Panc1 (cell line): ENCODE measurements around the gene FCN1.

Source experiments
- POLR2AphosphoS5 ChIP-seq: IDR thresholded peaks from 2 replicates; pipeline ENCODE4 v1.6.1; 2012; ENCODE audit warnings: mild to moderate bottlenecking, low read depth, low read length, moderate library complexity
- SIN3A ChIP-seq: IDR thresholded peaks from 2 replicates; pipeline ENCODE4 v1.6.1; 2012; ENCODE audit warnings: low read depth, mild to moderate bottlenecking, low read length, moderate library complexity, borderline replicate concordance; ENCODE audit not compliant: insufficient read depth
- TCF7L2 ChIP-seq: IDR thresholded peaks from 2 replicates; pipeline ENCODE4 v1.6.1; 2011; ENCODE audit warnings: mild to moderate bottlenecking, low read depth, low read length, inconsistent platforms
- TF ChIP-seq, protein P1 (sequence below): fragments of 450-650 bp; IDR thresholded peaks from 2 replicates; pipeline ENCODE4 v1.5.1; 2017; ENCODE audit warnings: mild to moderate bottlenecking
- TF ChIP-seq, protein P2 (sequence below), 2 experiments: IDR thresholded peaks; 2 replicates each; pipeline ENCODE4 v1.6.1; 2011 to 2012; ENCODE audit warnings: low read depth in 2 of 2, control low read depth in 1 of 2, low read length in 1 of 2, mild to moderate bottlenecking in 1 of 2, moderate library complexity in 1 of 2; ENCODE audit not compliant: insufficient read depth in 1 of 2

DNA sequence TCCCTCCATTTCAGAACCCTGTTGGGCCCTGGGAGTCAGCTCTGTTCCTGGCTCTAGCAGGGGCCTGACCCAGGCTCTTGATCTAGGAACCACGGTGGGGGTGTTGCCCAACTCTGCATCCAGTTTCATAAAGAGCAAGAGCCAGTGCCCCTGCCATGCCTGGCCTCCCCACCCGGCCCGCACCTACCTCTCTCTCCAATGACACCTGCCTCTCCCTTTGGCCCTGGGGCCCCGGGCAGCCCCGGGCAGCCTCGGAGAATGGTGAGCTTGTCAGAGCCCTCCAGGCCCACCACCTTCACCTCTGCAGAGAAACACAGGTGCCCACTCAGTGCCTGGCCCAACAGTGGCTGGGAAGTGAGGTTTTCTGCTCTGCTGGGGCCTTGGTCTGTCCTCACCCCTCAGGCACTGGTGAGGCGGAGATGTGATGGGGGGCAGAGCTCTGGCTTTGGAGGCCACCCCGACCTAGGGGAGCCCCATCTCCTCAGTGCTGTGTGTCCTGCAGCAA lies 1.5 kb downstream of the FCN1 start:
- TF ChIP-seq, protein P1, sequence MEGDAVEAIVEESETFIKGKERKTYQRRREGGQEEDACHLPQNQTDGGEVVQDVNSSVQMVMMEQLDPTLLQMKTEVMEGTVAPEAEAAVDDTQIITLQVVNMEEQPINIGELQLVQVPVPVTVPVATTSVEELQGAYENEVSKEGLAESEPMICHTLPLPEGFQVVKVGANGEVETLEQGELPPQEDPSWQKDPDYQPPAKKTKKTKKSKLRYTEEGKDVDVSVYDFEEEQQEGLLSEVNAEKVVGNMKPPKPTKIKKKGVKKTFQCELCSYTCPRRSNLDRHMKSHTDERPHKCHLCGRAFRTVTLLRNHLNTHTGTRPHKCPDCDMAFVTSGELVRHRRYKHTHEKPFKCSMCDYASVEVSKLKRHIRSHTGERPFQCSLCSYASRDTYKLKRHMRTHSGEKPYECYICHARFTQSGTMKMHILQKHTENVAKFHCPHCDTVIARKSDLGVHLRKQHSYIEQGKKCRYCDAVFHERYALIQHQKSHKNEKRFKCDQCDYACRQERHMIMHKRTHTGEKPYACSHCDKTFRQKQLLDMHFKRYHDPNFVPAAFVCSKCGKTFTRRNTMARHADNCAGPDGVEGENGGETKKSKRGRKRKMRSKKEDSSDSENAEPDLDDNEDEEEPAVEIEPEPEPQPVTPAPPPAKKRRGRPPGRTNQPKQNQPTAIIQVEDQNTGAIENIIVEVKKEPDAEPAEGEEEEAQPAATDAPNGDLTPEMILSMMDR: no peak
- TF ChIP-seq POLR2AphosphoS5: no peak
- TF ChIP-seq, protein P2, sequence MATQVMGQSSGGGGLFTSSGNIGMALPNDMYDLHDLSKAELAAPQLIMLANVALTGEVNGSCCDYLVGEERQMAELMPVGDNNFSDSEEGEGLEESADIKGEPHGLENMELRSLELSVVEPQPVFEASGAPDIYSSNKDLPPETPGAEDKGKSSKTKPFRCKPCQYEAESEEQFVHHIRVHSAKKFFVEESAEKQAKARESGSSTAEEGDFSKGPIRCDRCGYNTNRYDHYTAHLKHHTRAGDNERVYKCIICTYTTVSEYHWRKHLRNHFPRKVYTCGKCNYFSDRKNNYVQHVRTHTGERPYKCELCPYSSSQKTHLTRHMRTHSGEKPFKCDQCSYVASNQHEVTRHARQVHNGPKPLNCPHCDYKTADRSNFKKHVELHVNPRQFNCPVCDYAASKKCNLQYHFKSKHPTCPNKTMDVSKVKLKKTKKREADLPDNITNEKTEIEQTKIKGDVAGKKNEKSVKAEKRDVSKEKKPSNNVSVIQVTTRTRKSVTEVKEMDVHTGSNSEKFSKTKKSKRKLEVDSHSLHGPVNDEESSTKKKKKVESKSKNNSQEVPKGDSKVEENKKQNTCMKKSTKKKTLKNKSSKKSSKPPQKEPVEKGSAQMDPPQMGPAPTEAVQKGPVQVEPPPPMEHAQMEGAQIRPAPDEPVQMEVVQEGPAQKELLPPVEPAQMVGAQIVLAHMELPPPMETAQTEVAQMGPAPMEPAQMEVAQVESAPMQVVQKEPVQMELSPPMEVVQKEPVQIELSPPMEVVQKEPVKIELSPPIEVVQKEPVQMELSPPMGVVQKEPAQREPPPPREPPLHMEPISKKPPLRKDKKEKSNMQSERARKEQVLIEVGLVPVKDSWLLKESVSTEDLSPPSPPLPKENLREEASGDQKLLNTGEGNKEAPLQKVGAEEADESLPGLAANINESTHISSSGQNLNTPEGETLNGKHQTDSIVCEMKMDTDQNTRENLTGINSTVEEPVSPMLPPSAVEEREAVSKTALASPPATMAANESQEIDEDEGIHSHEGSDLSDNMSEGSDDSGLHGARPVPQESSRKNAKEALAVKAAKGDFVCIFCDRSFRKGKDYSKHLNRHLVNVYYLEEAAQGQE (IDR thresholded peaks at IDR 0.05; ENCODE audit: insufficient read depth in 1 of 2, low read depth in 2 of 2, low read length in 1 of 2): no peak
- TF ChIP-seq SIN3A: no peak
- no peak for TF ChIP-seq TCF7L2
